Naive thymus-derived CD4-positive, alpha-beta T cell (primary cell): Measurements from ENCODE around the gene VEGFA. TPM values are rescaled to one million over a fixed set of nuclear protein-coding genes. Genes with fewer than 3 reads are reported as not detected.
A peak's percentile ranks its signal among the peaks of the same experiment; 100 is the strongest.
"Not testable (repeated sequence)": the region's sequence is repeated elsewhere in the genome, so short reads cannot be mapped to it uniquely, and the experiment has no call there.

Source experiments
- ATAC-seq: fragments of 150-1000 bp; cut with Tn5 transposase; 2 replicates; pipeline ENCODE4 v1.10.0; 2021; ENCODE audit warnings: mild to moderate bottlenecking, moderate library complexity
- CTCF ChIA-PET: fragments of 350-600 bp; sonication (Branson Sonifier 250); formaldehyde crosslinking; loops from one replicate; lab custom pipeline; 2021; ENCODE audit warnings: antibody characterized with exemption; lab: Charles Lee
- POLR2A ChIA-PET: fragments of 350-600 bp; sonication (Branson Sonifier 250); formaldehyde crosslinking; loops from one replicate; lab custom pipeline; 2021; ENCODE audit warnings: antibody characterized with exemption, inconsistent platforms; lab: Charles Lee
- DNase-seq, 9 donors: peaks; one replicate each; pipeline versions ENCODE4 v3.0.0 to v3.0.0-alpha.2; 2020 to 2022; ENCODE audit warnings: mixed read lengths in 1 of 9
- H3K27ac ChIP-seq: one replicate; pipeline ENCODE4 v1.7.0; 2013; ENCODE audit warnings: mild to moderate bottlenecking, low read depth, low read length, moderate library complexity
- H3K27me3 ChIP-seq, 2 donors: one replicate each; pipeline ENCODE4 v1.7.0; 2013; ENCODE audit warnings: low read length in 2 of 2, mild to moderate bottlenecking in 2 of 2, moderate library complexity in 2 of 2; ENCODE audit not compliant: control insufficient read depth in 2 of 2, insufficient read depth in 2 of 2
- H3K36me3 ChIP-seq, 3 experiments: 1 replicate in 2 of 3; 2 replicates in 1 of 3; pipeline ENCODE4 v1.7.0; 2013; ENCODE audit warnings: low read length in 3 of 3, mild to moderate bottlenecking in 3 of 3, moderate library complexity in 1 of 3; ENCODE audit not compliant: insufficient read depth in 3 of 3, control insufficient read depth in 2 of 3
- H3K4me1 ChIP-seq, 2 donors: one replicate each; pipeline ENCODE4 v1.7.0; 2013; ENCODE audit warnings: low read length in 2 of 2, mild to moderate bottlenecking in 2 of 2, moderate library complexity in 1 of 2; ENCODE audit not compliant: control insufficient read depth in 2 of 2, insufficient read depth in 2 of 2
- H3K4me3 ChIP-seq: 2 replicates; pipeline ENCODE4 v1.7.0; 2013; ENCODE audit warnings: mild to moderate bottlenecking, low read length
- H3K9me3 ChIP-seq, 3 experiments: 1 replicate in 2 of 3; 2 replicates in 1 of 3; pipeline ENCODE4 v1.7.0; 2013; ENCODE audit warnings: low read length in 3 of 3; ENCODE audit not compliant: control insufficient read depth in 2 of 3
- H3K27ac Mint-ChIP-seq, 9 donors: one replicate each; pipeline ENCODE4 v1.8.0; 2020 to 2022; ENCODE audit warnings: mixed read lengths in 9 of 9, mild to moderate bottlenecking in 8 of 9, moderate library complexity in 5 of 9, inconsistent platforms in 2 of 9
- H3K27me3 Mint-ChIP-seq, 5 donors: one replicate each; pipeline ENCODE4 v1.8.0; 2021 to 2022; ENCODE audit warnings: mixed read lengths in 5 of 5, mild to moderate bottlenecking in 1 of 5
- H3K36me3 Mint-ChIP-seq, 5 donors: one replicate each; pipeline ENCODE4 v1.8.0; 2020 to 2022; ENCODE audit warnings: mixed read lengths in 5 of 5, mild to moderate bottlenecking in 3 of 5, inconsistent platforms in 1 of 5
- H3K4me1 Mint-ChIP-seq, 7 donors: one replicate each; pipeline ENCODE4 v1.8.0; 2020 to 2022; ENCODE audit warnings: mixed read lengths in 7 of 7, mild to moderate bottlenecking in 3 of 7, inconsistent platforms in 1 of 7
- H3K4me3 Mint-ChIP-seq, 10 donors: one replicate each; pipeline ENCODE4 v1.8.0; 2020 to 2022; ENCODE audit warnings: mild to moderate bottlenecking in 10 of 10, mixed read lengths in 10 of 10, moderate library complexity in 6 of 10, inconsistent platforms in 2 of 10
- H3K9me3 Mint-ChIP-seq, 11 donors: one replicate each; pipeline ENCODE4 v1.8.0; 2020 to 2022; ENCODE audit warnings: mixed read lengths in 11 of 11, mild to moderate bottlenecking in 4 of 11, inconsistent platforms in 1 of 11, moderate library complexity in 1 of 11
- intact Hi-C, 2 donors: fragments of 100-400 bp; cut with micrococcal nuclease; formaldehyde crosslinking; loops; one replicate each; pipeline ENCODE4 v1.15.1; 2023
- polyA plus RNA-seq, 2 donors: library from polyadenylated mRNA; unstranded; fragments of 300-500 nt; fragmentation: Illumina TruSeq; gene quantifications; one replicate each; pipeline ENCODE4 v1.2.3, GENCODE V29; 2021
- total RNA-seq, 6 experiments: library from RNA in 5 of 6; stranded (reverse) in 5 of 6; gene quantifications; 1 replicate in 5 of 6; 2 replicates in 1 of 6; pipeline ENCODE4 v1.2.3 and lab custom pipeline; 2021 to 2026

The VEGFA gene
- total and polyA plus RNA-seq, 7 experiments from 2014 or later = 0.26 to 72.1 (median 10.2) TPM; not detected in 1

DNA sequence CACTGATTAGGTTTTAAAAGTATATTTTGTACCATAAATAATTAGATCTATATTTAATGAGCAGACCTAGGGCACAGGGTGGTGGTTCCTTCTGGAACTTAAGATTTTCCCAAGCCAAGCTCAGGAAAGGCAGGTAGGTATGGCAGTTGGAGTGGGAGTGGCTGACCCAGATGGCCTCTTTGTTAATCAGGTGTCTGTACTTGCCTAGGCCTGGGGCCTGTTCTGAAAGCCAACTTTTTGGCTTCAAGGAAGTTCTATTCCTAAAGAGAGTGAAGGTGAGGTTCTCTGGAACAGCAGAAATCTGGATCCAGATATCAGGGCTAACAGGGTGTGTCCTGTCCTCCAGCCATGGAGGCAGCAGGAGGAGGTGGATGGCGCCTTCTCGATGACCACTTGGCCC is 44.9 kb downstream of the VEGFA start:
- no peaks in the 10 kb centered on the region for H3K36me3 ChIP-seq
- no peaks in the 10 kb centered on the region for H3K27me3 ChIP-seq
- H3K9me3 Mint-ChIP-seq = no peaks in the 10 kb centered on the region
- no peak for ATAC-seq
- peaks cover 0 to 8% of the 10 kb centered on the region in 2 donors for H3K4me1 ChIP-seq
- no peaks in the 10 kb centered on the region for H3K9me3 ChIP-seq
- peaks cover 0 to 8% (median 0%) of the 10 kb centered on the region in 5 donors for H3K27me3 Mint-ChIP-seq
- DNase-seq = no peak
- H3K36me3 Mint-ChIP-seq = no peaks in the 10 kb centered on the region
- no peak overlapping the region for H3K27ac ChIP-seq
- H3K27ac Mint-ChIP-seq = no peak overlapping the region
- peaks cover 0 to 24% (median 13%) of the 10 kb centered on the region in 7 donors for H3K4me1 Mint-ChIP-seq
- POLR2A ChIA-PET = no interaction called here
- no peak overlapping the region for H3K4me3 Mint-ChIP-seq
- intact Hi-C loops = loop anchor here in 1 of 2 donors (5.0 kb wide), 1 partner anchor 93 kb away; no protein-coding TSS in a partner anchor
- H3K4me3 ChIP-seq = no peak overlapping the region
- CTCF ChIA-PET = interaction anchor here (0.8 kb wide), 1 partner anchor 1540 kb away, joined by 3 read pairs; no protein-coding TSS in a partner anchor

DNA sequence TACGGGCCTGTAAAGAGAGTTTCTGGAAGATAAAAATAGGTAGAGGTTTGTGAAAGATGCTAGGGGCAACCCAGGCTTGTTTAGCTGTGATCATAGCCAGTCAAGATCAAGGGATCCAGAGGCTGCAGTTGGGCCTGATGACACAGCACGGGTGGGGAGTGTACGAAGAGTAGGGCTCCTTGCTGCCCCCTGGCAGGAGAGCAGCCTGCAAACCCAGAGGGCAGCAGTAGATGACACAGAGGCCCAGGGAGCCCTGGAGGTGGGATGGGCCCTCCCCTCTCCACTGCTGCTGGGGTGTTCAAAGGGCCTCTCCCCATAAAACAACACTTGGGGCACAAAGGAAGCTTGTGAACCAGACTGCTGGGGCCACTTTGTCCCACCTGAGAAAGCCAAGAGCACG is 47.2 kb downstream of the VEGFA start:
- peak; percentile 81 for ATAC-seq
- intact Hi-C loops = loop anchor here in 1 of 2 donors (5.0 kb wide), 1 partner anchor 95 kb away; no protein-coding TSS in a partner anchor

DNA sequence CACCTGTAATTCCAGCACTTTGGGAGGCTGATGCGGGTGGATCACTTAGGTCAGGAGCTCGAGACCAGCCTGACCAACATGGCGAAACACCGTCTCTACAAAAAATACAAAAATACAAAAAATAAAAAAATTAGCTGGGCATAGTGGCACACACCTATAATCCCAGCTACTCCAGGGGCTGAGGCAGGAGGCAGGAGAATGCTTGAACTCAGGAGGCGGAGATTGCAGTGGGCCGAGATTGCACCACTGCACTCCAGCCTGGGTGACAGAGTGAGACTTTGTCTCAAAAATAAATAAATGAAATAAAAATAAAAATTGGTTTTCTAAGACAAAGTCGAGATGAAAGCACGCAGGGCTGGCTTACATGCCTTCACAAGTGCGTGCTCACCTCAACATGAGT is 49.0 kb downstream of the VEGFA start:
- H3K9me3 Mint-ChIP-seq, POLR2A ChIA-PET, CTCF ChIA-PET, H3K27ac ChIP-seq, H3K4me3 Mint-ChIP-seq, H3K9me3 ChIP-seq, H3K36me3 Mint-ChIP-seq, H3K27me3 ChIP-seq, H3K4me3 ChIP-seq, ATAC-seq, H3K4me1 ChIP-seq, DNase-seq, H3K36me3 ChIP-seq, H3K27ac Mint-ChIP-seq: not testable (repeated sequence)
- H3K27me3 Mint-ChIP-seq = peaks cover 0 to 17% (median 0%) of the 10 kb centered on the region in 5 donors
- intact Hi-C loops = loop anchor here in 1 of 2 donors (5.0 kb wide), 1 partner anchor 97 kb away; no protein-coding TSS in a partner anchor
- peaks cover 0 to 15% (median 0%) of the 10 kb centered on the region in 7 donors for H3K4me1 Mint-ChIP-seq

More for the DNA sequence above, 47.2 kb downstream of the VEGFA start:
- no peaks in the 10 kb centered on the region for H3K27me3 ChIP-seq
- Mint-ChIP-seq H3K4me1 (peaks cover 0 to 15% (median 10%) of the 10 kb centered on the region in 7 donors), H3K4me3 (no peak overlapping the region), H3K9me3 (no peaks in the 10 kb centered on the region), H3K36me3 (no peaks in the 10 kb centered on the region), H3K27me3 (peaks cover 0 to 17% (median 0%) of the 10 kb centered on the region in 5 donors), H3K27ac (peak overlapping the region in 1 of 9 donors; percentile 5)
- ChIA-PET POLR2A (no interaction called here), CTCF (interaction anchor here (0.7 kb wide), 1 partner anchor 471 kb away, joined by 3 read pairs; no protein-coding TSS in a partner anchor)
- H3K4me3 ChIP-seq = no peak overlapping the region
- H3K36me3 ChIP-seq = no peaks in the 10 kb centered on the region
- H3K9me3 ChIP-seq = no peaks in the 10 kb centered on the region
- peaks cover 0 to 8% of the 10 kb centered on the region in 2 donors for H3K4me1 ChIP-seq
- peak in 1 of 9 donors; percentile 9 for DNase-seq
- H3K27ac ChIP-seq = no peak overlapping the region

DNA sequence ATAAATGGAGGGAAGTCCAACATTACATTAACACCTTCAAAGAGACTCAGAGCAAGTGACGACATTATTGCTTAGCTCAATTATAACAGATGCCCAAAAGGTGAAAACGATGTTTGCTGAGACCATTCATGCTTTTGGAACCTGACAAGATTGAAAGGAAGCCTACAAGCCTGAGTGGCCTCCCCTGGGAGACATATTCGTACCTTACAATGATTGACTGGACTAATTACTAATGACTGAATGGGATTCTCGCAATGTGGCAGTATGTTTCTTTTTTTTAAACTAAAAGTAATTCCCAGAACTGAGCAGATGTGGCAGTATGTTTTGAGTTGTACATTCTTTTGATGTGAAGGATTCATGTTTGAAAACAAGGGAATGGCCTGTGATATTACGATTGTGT is 49.9 kb downstream of the VEGFA start:
- POLR2A ChIA-PET = no interaction called here
- Histone ChIP-seq H3K4me3 (no peak overlapping the region), H3K9me3 (no peaks in the 10 kb centered on the region), H3K27me3 (no peaks in the 10 kb centered on the region), H3K27ac (no peak overlapping the region), H3K4me1 (no peaks in the 10 kb centered on the region), H3K36me3 (no peaks in the 10 kb centered on the region)
- no peaks in the 10 kb centered on the region for H3K9me3 Mint-ChIP-seq
- CTCF ChIA-PET = no interaction called here
- no peak for DNase-seq
- intact Hi-C loops = loop anchor here in 1 of 2 donors (5.0 kb wide), 1 partner anchor 98 kb away; no protein-coding TSS in a partner anchor
- no peaks in the 10 kb centered on the region for H3K36me3 Mint-ChIP-seq
- H3K27me3 Mint-ChIP-seq = peaks cover 0 to 17% (median 0%) of the 10 kb centered on the region in 5 donors
- ATAC-seq = no peak
- peaks cover 0 to 15% (median 4%) of the 10 kb centered on the region in 7 donors for H3K4me1 Mint-ChIP-seq
- H3K27ac Mint-ChIP-seq = no peak overlapping the region
- no peak overlapping the region for H3K4me3 Mint-ChIP-seq

DNA sequence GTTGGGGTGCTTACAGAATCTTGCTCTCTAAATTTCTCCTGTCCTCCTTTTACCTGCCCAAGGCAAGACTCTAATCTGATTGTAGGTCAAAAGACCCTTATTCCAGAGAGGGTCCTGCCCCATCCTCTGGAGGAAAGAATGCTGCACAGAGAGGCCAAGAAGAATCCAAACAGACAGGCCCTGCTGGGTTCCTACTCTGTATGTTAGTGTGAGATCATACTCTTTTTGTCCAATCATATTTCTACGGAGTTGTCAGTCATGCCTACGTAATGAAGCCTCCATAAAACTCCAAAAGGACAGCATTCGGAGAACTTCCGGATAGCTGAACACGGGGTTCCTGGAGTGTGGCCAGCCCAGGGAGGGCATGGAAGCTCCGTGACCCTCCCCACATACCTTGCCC is 50.5 kb downstream of the VEGFA start:
- H3K4me1 Mint-ChIP-seq = peaks cover 0 to 15% (median 4%) of the 10 kb centered on the region in 7 donors
- H3K36me3 Mint-ChIP-seq = no peaks in the 10 kb centered on the region
- Histone ChIP-seq H3K27ac (no peak overlapping the region), H3K9me3 (no peaks in the 10 kb centered on the region), H3K27me3 (no peaks in the 10 kb centered on the region), H3K4me3 (no peak overlapping the region), H3K36me3 (no peaks in the 10 kb centered on the region), H3K4me1 (no peaks in the 10 kb centered on the region)
- intact Hi-C loops = no loop called here
- H3K4me3 Mint-ChIP-seq = no peak overlapping the region
- ChIA-PET CTCF (no interaction called here), POLR2A (no interaction called here)
- no peak overlapping the region for H3K27ac Mint-ChIP-seq
- DNase-seq (no peak), ATAC-seq (no peak)
- peaks cover 0 to 17% (median 0%) of the 10 kb centered on the region in 5 donors for H3K27me3 Mint-ChIP-seq
- no peaks in the 10 kb centered on the region for H3K9me3 Mint-ChIP-seq

DNA sequence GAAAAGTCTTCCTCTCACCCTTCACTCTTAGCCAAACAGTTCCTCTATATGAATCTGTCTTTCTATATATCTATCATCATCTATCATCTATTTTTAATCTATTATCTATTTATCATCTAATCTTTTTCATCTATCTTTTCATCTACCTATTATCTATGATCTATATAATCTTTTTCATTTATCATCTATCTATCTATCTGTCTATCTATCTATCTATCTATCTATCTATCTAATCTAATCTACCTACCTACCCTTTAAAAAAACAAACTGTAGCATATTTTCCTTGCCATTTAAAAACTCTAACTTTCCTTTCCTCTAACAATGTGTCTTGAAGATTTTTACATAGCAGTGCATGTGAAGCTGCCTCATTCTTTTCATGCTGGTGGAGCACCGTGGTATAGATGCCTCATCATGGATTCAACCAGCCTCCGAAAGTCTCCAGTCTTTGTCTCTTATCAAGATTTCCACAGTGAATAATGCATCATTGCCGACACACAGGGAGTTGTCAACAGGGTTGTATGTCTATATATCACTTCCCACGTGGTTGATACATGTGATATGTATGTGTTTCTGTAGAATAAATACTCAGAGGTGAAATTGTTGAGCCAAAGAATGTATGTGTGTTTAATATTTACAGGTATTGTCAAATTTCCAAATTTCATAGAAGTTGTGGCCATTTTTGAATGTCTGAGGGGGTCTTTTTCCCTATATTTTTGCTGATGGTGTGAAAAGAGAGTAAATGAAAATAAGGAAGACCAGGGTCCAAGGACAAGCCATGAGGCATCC is 51.3 kb downstream of the VEGFA start:
- Histone ChIP-seq H3K4me3 (no peak overlapping the region), H3K27ac (no peak overlapping the region), H3K4me1 (no peaks in the 10 kb centered on the region), H3K9me3 (no peaks in the 10 kb centered on the region), H3K27me3 (no peaks in the 10 kb centered on the region), H3K36me3 (no peaks in the 10 kb centered on the region)
- no peaks in the 10 kb centered on the region for H3K9me3 Mint-ChIP-seq
- ChIA-PET CTCF (no interaction called here), POLR2A (no interaction called here)
- peaks cover 0 to 10% (median 4%) of the 10 kb centered on the region in 7 donors for H3K4me1 Mint-ChIP-seq
- H3K4me3 Mint-ChIP-seq = no peak overlapping the region
- ATAC-seq (no peak), DNase-seq (no peak)
- no peak overlapping the region for H3K27ac Mint-ChIP-seq
- no peaks in the 10 kb centered on the region for H3K36me3 Mint-ChIP-seq
- H3K27me3 Mint-ChIP-seq = peaks cover 0 to 17% (median 0%) of the 10 kb centered on the region in 5 donors
- intact Hi-C loops = no loop called here
